CD4-positive, CD25-positive, alpha-beta regulatory T cell (primary cell): ENCODE measurements around the gene CACNG5. TPM values are rescaled to one million over a fixed set of nuclear protein-coding genes. Genes with fewer than 3 reads are reported as not detected.
A peak's percentile ranks its signal among the peaks of the same experiment; 100 is the strongest.

Source experiments
- ATAC-seq, 2 donors: fragments of 150-1000 bp; cut with Tn5 transposase; one replicate each; pipeline ENCODE4 v1.10.0; 2021; ENCODE audit warnings: low read depth in 2 of 2, moderate number of reproducible peaks in 2 of 2, moderate library complexity in 1 of 2
- DNase-seq, 3 donors: peaks; one replicate each; pipeline versions ENCODE4 v3.0.0 to v3.0.0-alpha.2; 2012 to 2022; ENCODE audit warnings: mixed read lengths in 1 of 3
- H3K27ac ChIP-seq: one replicate; pipeline ENCODE4 v1.7.0; 2013; ENCODE audit warnings: mild to moderate bottlenecking, low read length; ENCODE audit not compliant: insufficient read depth, poor library complexity, severe bottlenecking
- H3K27me3 ChIP-seq: one replicate; pipeline ENCODE4 v1.7.0; 2013; ENCODE audit warnings: low read length; ENCODE audit not compliant: control insufficient read depth, insufficient read depth
- H3K36me3 ChIP-seq: one replicate; pipeline ENCODE4 v1.7.0; 2013; ENCODE audit warnings: mild to moderate bottlenecking, low read length, moderate library complexity; ENCODE audit not compliant: control insufficient read depth, insufficient read depth
- H3K4me1 ChIP-seq: 2 replicates; pipeline ENCODE4 v1.7.0; 2013; ENCODE audit warnings: mild to moderate bottlenecking, low read length; ENCODE audit not compliant: insufficient read depth, control insufficient read depth, poor library complexity, severe bottlenecking
- H3K4me3 ChIP-seq: one replicate; pipeline ENCODE4 v1.7.0; 2013; ENCODE audit warnings: low read depth, mild to moderate bottlenecking, low read length, moderate library complexity
- H3K9me3 ChIP-seq, 2 experiments: 1 replicate in 1 of 2; 2 replicates in 1 of 2; pipeline ENCODE4 v1.7.0; 2013; ENCODE audit warnings: low read length in 2 of 2, mild to moderate bottlenecking in 1 of 2, moderate library complexity in 1 of 2; ENCODE audit not compliant: control insufficient read depth in 2 of 2
- H3K27ac Mint-ChIP-seq, 3 donors: one replicate each; pipeline ENCODE4 v1.8.0; 2020 to 2022; ENCODE audit warnings: mild to moderate bottlenecking in 3 of 3, mixed read lengths in 3 of 3, moderate library complexity in 2 of 3
- H3K27me3 Mint-ChIP-seq: one replicate; pipeline ENCODE4 v1.8.0; 2022; ENCODE audit warnings: mild to moderate bottlenecking, mixed read lengths
- H3K36me3 Mint-ChIP-seq: one replicate; pipeline ENCODE4 v1.8.0; 2020; ENCODE audit warnings: mixed read lengths
- H3K4me1 Mint-ChIP-seq, 4 donors: one replicate each; pipeline ENCODE4 v1.8.0; 2020 to 2022; ENCODE audit warnings: mixed read lengths in 4 of 4, mild to moderate bottlenecking in 1 of 4
- H3K4me3 Mint-ChIP-seq, 4 donors: one replicate each; pipeline ENCODE4 v1.8.0; 2020 to 2022; ENCODE audit warnings: mild to moderate bottlenecking in 4 of 4, mixed read lengths in 4 of 4, moderate library complexity in 3 of 4
- H3K9me3 Mint-ChIP-seq, 7 donors: one replicate each; pipeline ENCODE4 v1.8.0; 2020 to 2022; ENCODE audit warnings: mixed read lengths in 7 of 7, mild to moderate bottlenecking in 3 of 7, moderate library complexity in 2 of 7
- polyA plus RNA-seq, 4 donors: library from polyadenylated mRNA; unstranded; fragments of 300-500 nt; fragmentation: Illumina TruSeq; gene quantifications; one replicate each; pipeline ENCODE4 v1.2.3, GENCODE V29; 2021
- total RNA-seq: library from RNA; stranded (reverse); gene quantifications from one replicate; pipeline ENCODE4 v1.2.3, GENCODE V29; 2022

Gene CACNG5
- total and polyA plus RNA-seq, 5 donors from 2014 or later, result not detected

DNA sequence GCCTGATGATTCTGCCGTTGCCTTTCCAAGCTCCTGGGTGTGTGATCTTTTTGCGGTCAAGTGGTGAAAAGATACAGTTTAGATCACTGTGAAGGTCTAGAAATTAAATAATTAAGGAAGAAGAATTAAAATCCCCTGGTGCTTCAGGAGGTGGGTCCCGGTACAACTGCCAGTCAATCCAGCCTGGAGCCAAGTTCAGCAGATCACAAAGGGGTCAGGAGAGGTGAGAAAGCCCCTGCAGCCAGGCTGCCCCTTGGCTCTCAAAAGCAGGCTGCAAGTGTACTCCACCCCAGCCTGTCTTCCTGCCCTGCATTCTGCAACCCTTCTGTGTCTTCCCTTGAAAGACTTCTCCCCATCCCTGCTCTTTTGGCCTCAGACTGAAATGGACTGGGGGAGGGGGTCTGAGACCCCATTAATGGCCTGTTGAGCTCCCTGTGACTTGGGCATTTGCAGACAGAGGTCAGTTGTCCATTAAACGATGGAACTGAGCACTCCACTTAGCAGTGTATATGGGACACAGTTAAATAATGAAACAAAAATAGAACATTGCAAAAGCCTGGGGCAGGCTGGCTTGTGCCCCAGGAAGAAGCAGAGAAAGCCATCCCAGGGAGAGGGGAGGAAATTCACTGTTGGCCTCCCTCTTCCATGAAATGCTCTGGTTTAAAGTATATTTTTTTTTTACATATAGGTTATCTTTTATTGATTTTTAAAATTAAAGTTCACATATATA lies 15.1 kb downstream of the CACNG5 start:
- Histone ChIP-seq H3K9me3 (peaks cover 0 to 4% of the 10 kb centered on the region in 2 experiments), H3K4me3 (no peak overlapping the region), H3K27me3 (no peaks in the 10 kb centered on the region), H3K36me3 (no peaks in the 10 kb centered on the region), H3K27ac (no peak overlapping the region), H3K4me1 (no peaks in the 10 kb centered on the region)
- Mint-ChIP-seq H3K9me3 (peaks cover 0 to 11% (median 4%) of the 10 kb centered on the region in 7 donors), H3K36me3 (no peaks in the 10 kb centered on the region), H3K4me1 (no peaks in the 10 kb centered on the region), H3K4me3 (no peak overlapping the region), H3K27ac (no peak overlapping the region), H3K27me3 (peaks cover 16% of the 10 kb centered on the region)
- no peak for DNase-seq
- ATAC-seq, result no peak

DNA sequence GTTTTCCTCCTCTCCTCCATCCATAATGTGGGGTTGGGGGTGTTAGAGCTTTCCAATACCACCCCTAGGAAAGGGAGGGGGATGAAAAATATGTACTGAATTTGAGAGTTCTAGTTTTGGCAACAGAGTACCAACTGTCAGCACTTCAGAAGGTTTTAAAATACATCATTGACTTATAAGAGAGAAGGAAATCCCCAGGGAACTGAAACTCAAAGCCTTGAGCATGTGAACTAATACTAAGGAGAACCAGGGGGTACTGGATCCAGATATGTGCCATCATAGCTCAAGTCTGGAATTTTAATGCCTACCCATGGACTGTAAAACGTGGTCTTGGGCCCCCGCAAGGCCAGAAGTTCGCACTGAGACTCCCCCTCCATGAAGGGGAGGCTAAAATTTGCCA lies 15.8 kb downstream of the CACNG5 start:
- Histone ChIP-seq H3K36me3 (no peaks in the 10 kb centered on the region), H3K27ac (no peak overlapping the region), H3K9me3 (peaks cover 0 to 4% of the 10 kb centered on the region in 2 experiments), H3K4me1 (no peaks in the 10 kb centered on the region), H3K4me3 (no peak overlapping the region), H3K27me3 (no peaks in the 10 kb centered on the region)
- Mint-ChIP-seq H3K4me3 (no peak overlapping the region), H3K27ac (no peak overlapping the region), H3K36me3 (no peaks in the 10 kb centered on the region), H3K27me3 (peaks cover 16% of the 10 kb centered on the region), H3K9me3 (peaks cover 0 to 11% (median 4%) of the 10 kb centered on the region in 7 donors), H3K4me1 (no peaks in the 10 kb centered on the region)
- ATAC-seq (no peak), DNase-seq (no peak)

DNA sequence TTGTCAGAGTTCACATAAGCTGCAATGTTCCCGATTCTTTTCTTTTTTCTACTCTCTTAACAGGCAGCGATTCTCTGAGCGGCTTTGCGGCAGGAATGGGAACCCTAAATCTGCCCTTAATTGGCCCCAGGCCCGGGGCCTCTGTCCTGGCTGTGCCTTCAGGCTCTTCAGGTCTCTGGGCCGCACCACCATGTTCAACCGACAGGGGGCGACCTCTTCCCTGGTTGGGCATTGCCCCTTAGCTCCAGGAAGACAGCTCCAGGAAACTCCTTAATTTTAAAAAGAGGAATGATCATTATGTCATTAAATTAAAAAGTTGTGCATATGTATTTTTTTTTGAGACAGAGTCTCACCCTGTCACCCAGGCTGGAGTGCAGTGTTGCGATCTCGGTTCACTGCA lies 20.3 kb downstream of the CACNG5 start:
- no peak overlapping the region for H3K4me3 ChIP-seq
- no peaks in the 10 kb centered on the region for H3K4me1 ChIP-seq
- H3K9me3 ChIP-seq, result no peaks in the 10 kb centered on the region
- peaks cover 0 to 6% (median 1%) of the 10 kb centered on the region in 7 donors for H3K9me3 Mint-ChIP-seq
- H3K27me3 ChIP-seq, result no peaks in the 10 kb centered on the region
- H3K27ac ChIP-seq, result no peak overlapping the region
- H3K27me3 Mint-ChIP-seq, result peaks cover 7% of the 10 kb centered on the region
- no peak overlapping the region for H3K4me3 Mint-ChIP-seq
- no peaks in the 10 kb centered on the region for H3K36me3 Mint-ChIP-seq
- no peaks in the 10 kb centered on the region for H3K36me3 ChIP-seq
- peak in 2 of 3 donors; percentile 3 to 25 for DNase-seq
- no peak for ATAC-seq
- H3K27ac Mint-ChIP-seq, result no peak overlapping the region
- no peaks in the 10 kb centered on the region for H3K4me1 Mint-ChIP-seq

DNA sequence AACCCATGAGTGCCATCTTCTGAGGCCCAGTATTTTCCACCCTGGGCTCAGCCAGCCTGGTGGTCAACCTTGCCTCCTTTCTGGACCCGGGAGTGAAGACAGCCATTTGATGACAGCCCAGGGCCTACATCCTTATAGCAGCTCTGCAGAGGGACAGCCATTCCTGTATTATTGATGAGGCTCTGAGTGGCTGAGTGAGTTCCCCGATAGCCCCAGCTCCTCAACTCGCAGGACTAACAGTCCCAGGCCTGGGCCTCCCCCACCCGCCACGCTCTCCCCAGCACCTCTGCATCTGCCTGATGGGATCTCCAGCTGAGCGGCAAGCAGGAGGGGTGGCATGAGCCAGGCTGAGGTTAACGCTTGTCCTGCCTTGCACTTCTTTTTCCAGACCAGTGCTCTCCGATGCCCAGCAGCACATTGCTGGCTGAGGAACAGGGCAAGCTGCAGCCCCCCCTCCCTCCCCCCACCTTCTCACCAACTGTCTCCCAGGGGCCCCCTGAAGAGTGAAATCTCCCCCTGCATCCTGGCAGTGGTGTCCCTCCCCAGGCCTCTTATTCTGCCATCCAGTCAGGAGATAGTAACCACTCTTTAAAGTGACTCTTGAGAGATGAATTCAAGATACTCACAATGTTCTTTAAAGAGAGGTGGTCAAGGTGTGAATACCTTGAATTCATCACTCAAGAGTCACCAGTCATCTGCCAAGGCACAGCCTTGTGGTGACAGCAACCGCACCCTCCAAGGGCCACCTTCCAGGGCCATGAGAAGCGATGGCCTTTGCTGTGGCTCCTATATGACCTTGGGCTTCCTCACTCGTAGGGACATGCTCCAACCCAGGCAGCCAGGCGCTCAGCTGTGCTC lies 23.5 kb downstream of the CACNG5 start:
- H3K27me3 Mint-ChIP-seq, result peaks cover 6% of the 10 kb centered on the region
- no peak overlapping the region for H3K27ac Mint-ChIP-seq
- H3K9me3 ChIP-seq, result no peaks in the 10 kb centered on the region
- no peaks in the 10 kb centered on the region for H3K4me1 Mint-ChIP-seq
- no peak overlapping the region for H3K4me3 Mint-ChIP-seq
- H3K9me3 Mint-ChIP-seq, result peaks cover 0 to 6% (median 1%) of the 10 kb centered on the region in 7 donors
- H3K27ac ChIP-seq, result no peak overlapping the region
- no peak overlapping the region for H3K4me3 ChIP-seq
- no peaks in the 10 kb centered on the region for H3K27me3 ChIP-seq
- H3K36me3 ChIP-seq, result no peaks in the 10 kb centered on the region
- H3K36me3 Mint-ChIP-seq, result no peaks in the 10 kb centered on the region
- no peaks in the 10 kb centered on the region for H3K4me1 ChIP-seq
- ATAC-seq (no peak), DNase-seq (no peak)

DNA sequence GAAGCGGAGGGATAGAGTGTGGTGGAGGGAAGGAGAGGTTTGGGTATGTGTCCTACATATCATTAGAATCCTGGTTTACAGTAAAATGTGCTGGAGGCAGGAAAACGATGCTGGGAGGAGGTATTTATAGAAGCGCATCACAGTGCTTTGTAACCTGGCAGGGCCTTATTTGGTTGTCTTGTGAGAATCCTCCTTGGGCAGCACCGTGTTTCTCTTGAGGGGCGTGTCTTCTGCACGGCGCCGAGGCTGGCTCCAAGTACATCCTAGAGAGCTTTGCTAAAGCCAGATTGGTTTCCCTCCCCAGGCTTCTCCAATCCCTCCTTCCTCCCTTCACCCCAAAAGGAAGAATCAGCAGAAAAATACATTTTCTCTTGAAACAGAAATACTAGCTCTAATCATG lies 24.4 kb downstream of the CACNG5 start:
- H3K4me1 ChIP-seq, result no peaks in the 10 kb centered on the region
- no peaks in the 10 kb centered on the region for H3K36me3 ChIP-seq
- Mint-ChIP-seq H3K4me1 (no peaks in the 10 kb centered on the region), H3K9me3 (peaks cover 1 to 6% (median 4%) of the 10 kb centered on the region in 7 donors), H3K4me3 (no peak overlapping the region), H3K27me3 (peaks cover 6% of the 10 kb centered on the region), H3K27ac (no peak overlapping the region), H3K36me3 (no peaks in the 10 kb centered on the region)
- H3K27me3 ChIP-seq, result peaks cover 4% of the 10 kb centered on the region
- DNase-seq (no peak), ATAC-seq (no peak)
- H3K27ac ChIP-seq, result no peak overlapping the region
- no peak overlapping the region for H3K4me3 ChIP-seq
- H3K9me3 ChIP-seq, result peaks cover 0 to 3% of the 10 kb centered on the region in 2 experiments

DNA sequence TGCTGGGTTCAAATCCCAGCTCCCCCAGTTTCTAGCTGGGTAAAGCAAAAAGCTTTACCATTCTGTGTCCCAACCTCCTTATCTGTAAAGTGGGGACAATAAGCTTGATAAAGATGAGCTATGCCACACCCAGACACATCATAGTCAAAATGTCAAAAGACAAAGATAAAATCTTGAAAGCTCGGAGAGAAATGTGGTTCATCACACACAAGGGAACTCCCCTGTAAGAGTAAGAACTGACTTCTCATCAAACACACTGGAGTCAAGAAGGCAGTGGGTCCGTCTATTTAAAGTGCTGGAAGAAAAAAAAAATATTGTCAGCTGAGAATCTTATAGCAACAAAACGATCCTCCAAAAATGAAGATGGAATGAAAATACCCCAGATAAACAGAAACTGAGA lies 25.3 kb downstream of the CACNG5 start:
- peaks cover 4% of the 10 kb centered on the region for H3K27me3 ChIP-seq
- Mint-ChIP-seq H3K4me3 (no peak overlapping the region), H3K27ac (no peak overlapping the region), H3K4me1 (no peaks in the 10 kb centered on the region), H3K9me3 (peaks cover 0 to 9% (median 5%) of the 10 kb centered on the region in 7 donors), H3K27me3 (peaks cover 6% of the 10 kb centered on the region), H3K36me3 (no peaks in the 10 kb centered on the region)
- H3K4me1 ChIP-seq, result no peaks in the 10 kb centered on the region
- peaks cover 0 to 4% of the 10 kb centered on the region in 2 experiments for H3K9me3 ChIP-seq
- no peak overlapping the region for H3K27ac ChIP-seq
- H3K4me3 ChIP-seq, result no peak overlapping the region
- ATAC-seq (no peak), DNase-seq (peak in 1 of 3 donors; percentile 14)
- no peaks in the 10 kb centered on the region for H3K36me3 ChIP-seq

DNA sequence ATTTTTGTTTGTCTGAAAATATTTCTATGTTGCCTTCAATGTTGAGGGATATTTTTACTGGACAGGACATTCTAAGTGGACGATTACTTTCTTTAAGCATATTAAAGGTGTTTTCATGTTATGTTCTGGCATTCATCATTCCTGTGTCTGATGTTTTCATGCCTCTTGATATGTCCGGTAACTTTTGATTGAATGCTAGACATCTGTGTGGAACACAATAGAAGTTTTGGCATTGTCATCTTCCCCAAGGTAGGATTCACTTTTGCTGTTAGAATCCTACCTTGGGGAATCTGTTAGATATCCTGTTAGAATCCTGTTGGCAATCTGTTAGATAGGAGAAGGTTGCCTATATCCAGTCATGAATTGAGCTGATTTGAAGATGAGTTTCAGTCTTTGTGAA lies 28.9 kb downstream of the CACNG5 start:
- Histone ChIP-seq H3K27me3 (peaks cover 7% of the 10 kb centered on the region), H3K9me3 (peaks cover 4 to 5% of the 10 kb centered on the region in 2 experiments), H3K27ac (no peak overlapping the region), H3K4me1 (no peaks in the 10 kb centered on the region), H3K4me3 (no peak overlapping the region), H3K36me3 (no peaks in the 10 kb centered on the region)
- Mint-ChIP-seq H3K9me3 (peaks cover 1 to 14% (median 5%) of the 10 kb centered on the region in 7 donors), H3K36me3 (no peaks in the 10 kb centered on the region), H3K27me3 (peaks cover 6% of the 10 kb centered on the region), H3K27ac (no peak overlapping the region), H3K4me1 (no peaks in the 10 kb centered on the region), H3K4me3 (no peak overlapping the region)
- no peak for ATAC-seq
- no peak for DNase-seq
